Epidermal melanocyte (primary cell): ENCODE measurements around the gene MTOR.
"Not testable (repeated sequence)": the region's sequence is repeated elsewhere in the genome, so short reads cannot be mapped to it uniquely, and the experiment has no call there.

Experiments used
- DNase-seq: peaks from one replicate; pipeline ENCODE4 v3.0.0; 2011; ENCODE audit warnings: low spot score; ENCODE audit not compliant: insufficient read length

The MTOR gene

DNA sequence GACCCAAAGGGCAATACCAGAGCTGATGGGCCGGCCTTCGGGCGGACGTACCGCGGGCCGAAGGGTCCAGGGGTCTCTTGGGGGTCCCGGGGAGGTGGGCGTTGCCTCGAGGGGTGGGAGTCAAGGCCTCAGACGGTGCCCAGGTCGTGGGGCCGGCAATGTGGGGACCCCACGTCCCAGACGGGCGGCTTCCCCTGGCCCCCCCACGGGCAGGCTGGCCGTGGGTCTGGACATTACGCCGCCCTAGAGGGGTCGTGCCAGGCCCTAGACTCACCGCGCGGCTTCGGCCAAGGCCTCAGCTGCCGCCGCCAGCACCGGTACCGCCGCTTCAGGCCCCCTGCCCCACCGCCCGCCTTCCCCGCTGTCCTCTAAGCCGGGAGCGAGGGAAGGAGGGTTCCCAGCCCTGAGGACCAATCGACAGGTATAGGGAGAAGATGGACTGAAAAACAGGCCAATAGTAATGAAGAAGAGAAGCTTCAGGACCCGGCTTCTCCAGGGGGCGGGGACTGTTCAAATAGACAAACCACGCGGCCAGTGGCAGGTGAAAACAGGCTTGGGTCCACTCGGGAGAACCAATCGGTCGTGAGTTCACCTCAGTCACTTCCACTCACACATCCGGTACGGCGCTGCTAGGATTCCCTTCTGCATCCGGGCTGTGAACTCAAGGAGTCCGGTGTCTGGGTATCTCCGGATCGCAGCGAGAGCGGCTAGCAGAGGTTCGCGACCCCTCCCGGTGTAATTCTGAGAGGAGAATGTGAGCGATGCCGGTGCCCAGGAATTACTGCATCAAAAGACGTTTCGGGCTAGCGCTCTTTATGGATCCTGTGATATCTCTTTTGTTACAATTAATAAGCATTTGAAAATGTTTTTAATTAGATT, at the start of gene MTOR:
TSS of gene MTOR (minus strand) at position 381 of the 879 bp plus-strand sequence. CDS start 3,142 bp downstream, outside the sequence.
- DNase-seq: peak; percentile 97

DNA sequence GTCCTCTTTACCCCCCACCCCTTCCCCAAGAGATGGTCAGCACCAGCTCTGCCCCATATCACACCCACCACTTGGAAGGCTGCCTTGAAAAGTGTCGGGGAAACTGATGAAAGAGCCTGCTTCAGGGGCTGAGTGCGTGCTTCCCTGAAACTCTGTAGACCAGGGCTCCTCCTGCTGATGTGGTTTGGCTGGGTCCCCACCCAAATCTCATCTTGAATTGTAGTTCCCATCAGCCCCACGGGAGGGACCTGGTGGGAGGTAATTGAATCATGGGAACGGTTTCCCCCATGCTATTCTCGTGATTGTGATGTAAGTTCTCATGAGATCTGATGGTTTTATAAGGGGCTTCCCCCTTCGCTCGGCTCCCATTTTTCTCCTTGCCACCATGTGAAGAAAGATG, 47.0 kb upstream of the MTOR start:
- no peak for DNase-seq

DNA sequence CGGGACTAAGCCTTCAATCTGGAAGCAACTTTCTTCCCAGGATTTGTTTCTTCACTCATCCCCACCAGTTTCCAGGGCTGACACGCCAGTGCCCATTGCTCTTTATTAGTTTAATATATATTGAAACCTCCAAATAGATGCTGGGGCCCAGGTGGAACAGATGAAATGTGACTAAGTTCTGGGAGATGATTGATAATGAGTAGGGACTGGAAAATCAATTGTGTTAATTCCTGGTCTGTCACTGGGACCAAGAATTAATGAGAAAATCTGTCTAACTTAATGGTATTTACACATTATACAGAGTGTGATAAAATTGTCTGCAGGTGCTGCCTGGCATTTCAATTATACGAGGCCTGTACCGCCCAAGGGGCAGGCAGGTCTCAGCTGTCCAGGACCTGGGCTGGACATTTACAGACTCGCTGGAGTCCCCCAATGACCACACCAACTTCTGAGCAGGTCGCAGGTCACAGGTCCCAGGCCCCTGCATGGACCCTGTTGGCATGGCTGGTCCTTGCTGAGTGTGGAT, 46.4 kb upstream of the MTOR start:
- DNase-seq: no peak

DNA sequence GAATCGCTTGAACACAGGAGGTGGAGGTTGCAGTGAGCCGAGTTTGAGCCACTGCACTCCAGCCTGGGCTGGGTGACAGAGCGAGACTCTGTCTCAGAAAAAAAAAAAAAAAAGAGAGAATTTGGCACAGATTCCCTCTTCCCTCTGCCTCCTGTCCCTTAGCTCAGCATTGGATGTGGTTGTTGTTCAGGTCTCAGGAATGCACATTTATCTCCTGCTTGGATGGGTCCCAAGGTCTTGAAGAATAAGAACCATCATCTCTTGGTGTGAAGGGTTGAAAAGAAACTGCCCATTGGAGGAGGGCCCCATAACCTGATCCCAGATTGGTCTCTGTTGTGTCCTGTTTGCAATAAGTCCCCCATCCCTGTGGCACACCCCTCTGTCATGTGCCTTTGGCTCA, 45.5 kb upstream of the MTOR start:
- no peak for DNase-seq

DNA sequence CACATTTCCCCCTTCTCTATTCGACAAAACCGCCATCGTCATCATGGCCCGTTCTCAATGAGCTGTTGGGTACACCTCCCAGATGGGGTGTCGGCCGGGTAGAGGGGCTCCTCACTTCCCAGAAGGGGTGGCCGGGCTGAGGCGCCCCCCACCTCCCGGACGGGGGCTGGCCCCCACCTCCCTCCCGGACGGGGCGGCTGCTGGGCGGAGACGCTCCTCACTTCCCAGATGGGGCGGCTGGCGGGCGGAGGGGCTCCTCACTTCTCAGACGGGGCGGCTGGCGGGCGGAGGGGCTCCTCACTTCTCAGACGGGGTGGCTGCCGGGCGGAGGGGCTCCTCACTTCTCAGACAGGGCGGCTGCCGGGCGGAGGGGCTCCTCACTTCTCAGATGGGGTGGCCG, 43.2 kb upstream of the MTOR start:
- not testable (repeated sequence) for DNase-seq

DNA sequence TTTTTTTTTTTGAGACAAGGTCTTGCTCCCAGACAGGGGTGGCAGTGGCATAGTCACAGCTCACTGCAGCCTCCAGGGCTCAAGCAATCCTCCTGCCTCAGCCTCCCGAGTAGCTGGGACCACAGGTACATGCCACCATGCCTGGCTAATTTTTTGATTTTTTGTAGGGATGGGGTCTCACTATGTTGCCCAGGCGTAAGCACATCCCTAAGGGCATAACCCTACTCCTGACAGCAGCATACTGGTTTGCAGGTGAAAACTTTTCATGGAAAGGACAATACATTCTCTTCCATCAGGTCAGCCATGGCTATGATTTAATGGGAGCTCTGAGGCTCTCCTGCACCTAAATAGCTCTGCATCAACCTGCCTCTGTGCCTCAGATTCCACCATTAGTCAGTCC, 40.0 kb upstream of the MTOR start:
- no peak for DNase-seq

DNA sequence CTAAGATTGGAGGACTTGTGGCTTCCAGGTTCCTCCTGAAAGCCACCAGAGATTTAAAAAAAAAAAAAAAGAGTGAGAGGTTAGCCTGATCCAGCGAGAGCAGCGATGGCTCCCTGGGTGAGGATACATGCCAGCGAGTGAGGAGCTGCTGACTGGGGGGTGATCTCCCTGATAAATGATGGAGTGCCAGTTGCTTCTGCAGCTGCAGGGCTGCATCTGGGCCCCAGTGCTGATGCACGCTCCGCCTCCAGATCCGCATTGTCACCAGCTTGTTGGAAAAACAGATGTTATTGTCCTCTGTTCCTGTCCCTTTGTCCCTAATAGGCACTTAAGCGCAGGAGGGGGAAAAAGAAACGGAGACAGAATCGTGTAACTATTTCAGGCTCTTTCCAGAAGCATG, 39.2 kb upstream of the MTOR start:
- no peak for DNase-seq

DNA sequence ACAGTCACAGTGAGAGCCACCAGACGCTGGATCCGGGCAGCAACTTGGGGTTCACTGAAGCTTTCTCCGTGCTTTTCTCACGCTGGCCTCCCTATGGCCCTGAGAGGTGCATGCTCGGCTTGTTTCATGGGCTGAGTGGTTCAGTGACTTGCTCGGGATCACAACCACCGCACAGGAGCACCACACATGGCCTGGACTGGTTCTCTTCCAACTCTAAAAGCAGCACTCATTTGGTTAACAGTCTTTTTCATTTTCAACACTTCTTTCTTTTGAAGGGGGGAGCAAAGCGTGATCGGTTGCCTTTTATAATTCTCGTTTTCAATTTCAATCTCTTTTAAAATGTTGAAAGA, 36.8 kb upstream of the MTOR start:
- no peak for DNase-seq

DNA sequence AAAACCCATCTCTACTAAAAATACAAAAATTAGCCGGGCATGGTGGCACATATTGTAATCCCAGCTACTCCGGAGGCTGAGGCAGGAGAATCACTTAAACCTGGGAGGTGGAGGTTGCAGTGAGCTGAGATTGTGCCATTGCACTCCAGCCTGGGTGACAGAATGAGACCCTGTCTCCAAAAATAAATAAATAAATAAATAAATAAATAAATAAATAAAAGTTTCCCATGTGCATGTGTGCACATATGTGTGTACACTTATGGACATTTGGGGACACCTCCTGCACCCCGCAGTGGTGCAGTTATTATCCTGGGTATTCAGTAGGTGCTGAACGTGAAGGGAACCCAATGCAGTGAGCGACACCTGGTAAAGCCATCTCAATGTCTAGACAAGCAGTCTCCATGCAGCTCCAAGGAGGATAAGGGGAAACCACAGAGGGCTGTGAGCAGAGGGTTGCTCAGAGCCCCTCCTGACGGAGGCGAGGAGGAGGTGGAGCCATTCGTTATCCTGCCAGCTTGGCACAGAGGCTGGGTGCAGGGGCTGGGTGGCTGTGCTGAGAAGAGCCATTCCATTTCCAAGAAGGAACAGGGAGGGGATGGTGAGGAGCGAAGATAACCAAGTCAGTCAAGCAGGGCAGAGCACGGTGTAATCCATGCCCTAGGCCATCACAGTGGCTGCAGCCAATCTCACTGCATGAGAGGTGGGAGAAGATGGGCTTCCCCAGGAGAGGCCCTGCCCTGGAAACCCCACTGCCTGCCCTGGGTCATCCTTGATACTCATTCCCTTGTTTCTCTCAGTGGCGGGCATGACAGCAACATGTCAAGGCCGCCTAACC, 36.3 kb upstream of the MTOR start:
- DNase-seq: no peak

DNA sequence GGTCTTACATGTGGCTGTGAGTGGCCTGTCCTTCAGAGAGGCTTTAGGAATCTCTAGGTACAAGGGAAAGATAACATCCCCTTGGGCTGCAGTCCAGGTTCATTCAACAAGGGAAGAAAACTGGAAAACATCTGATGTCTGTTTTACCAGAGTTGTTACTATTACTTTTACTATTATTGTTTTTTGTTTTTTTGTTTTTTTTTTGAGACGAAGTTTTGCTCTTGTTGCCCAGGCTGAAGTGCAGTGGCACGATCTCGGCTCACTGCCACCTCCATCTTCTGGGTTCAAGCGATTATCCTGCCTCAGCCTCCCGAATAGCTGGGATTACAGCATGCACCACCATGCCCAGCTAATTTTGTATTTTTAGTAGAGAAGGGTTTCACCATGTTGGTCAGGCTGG, 35.4 kb upstream of the MTOR start:
- not testable (repeated sequence) for DNase-seq

DNA sequence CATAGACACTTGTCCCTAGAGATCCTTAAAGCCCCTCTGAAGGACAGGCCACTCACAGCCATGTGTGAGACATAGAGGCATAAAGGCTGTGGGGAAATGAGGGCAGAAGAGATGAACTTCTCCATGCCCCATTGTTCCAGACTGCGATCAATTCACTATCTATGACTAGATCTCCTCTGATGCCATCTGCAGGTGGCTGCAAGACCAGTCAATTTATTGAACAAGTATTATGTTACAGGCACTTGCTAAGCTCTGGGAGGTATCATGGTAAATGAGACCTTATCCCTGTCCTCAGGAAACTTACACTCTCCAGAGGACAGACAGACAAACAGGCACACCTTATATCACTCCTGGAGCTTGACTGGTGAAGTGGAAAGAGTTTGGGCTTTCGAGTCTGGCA, 33.6 kb upstream of the MTOR start:
- no peak for DNase-seq

DNA sequence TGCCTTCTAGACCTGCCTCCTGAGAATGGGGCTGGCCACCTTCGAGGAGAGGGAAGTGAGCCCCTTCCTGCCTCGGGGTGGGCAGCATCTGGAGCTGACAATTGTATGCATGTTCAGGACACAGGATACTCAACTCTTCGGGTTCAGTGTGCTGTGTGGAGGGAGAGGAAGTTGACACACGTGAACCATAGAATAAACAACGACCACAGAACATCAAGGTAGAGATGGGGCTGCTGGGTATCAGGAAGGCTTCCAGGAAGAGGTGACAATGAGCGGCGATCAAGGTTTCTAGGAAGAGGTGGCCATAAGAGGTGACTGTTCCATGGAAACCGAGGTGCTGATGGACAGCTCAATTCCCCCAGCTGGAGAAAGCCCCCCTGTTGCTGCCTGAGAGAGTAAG, 32.6 kb upstream of the MTOR start:
- DNase-seq: no peak

DNA sequence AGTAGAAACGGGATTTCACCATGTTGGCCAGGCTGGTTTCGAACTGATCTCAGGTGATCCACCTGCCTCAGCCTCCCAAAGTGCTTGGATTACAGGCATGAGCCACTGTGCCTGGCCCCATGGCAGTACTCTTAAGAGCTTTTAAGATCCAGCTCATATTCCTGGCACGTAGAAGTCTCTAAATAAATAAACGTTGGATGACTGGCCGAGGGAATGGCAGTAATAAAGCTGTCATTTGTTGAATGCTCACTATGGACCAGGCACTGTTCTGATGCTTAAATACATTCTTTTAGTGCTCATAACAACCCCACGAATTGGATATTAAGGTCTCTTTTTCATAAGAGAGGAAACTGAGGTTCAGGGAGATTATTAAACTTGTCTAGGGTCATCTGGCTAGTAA, 31.5 kb upstream of the MTOR start:
- DNase-seq: no peak

DNA sequence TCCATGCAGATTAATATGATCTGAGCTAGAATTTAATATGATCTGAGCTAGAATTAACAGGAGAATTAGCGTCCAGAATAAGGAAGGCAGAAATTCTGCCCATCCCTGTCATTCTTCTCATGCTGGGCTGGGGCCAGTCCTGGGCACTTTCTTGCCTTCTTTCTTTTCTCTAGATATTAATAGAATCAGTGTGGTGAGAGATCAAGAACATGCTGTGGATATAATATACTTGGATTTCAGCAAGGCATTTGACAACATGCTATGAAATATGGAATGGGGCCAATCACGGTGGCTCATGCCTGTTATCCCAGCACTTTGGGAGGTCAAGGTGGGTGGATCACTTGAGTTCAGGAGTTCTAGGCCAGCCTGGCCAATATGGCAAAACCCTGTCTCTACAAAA, 28.7 kb upstream of the MTOR start:
- no peak for DNase-seq

DNA sequence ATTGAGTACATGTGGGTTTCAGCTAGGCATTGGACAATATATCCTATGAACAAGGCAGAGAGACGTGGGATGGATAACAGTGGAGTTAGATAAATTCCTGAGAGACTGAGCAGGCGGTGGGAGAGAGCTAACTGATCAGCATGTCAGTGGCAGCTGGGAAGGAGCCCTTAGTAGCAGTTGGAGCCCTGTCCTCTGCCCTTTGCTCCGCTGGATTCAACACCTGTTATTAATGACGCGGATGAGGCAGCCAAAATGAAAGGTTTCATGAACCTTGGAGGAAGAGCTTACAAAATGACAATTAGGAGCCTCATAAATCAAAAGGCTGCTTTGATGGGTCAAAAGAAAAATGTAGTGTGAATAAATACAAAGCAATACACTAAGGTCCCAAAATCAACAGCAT, 26.7 kb upstream of the MTOR start:
- DNase-seq: no peak

DNA sequence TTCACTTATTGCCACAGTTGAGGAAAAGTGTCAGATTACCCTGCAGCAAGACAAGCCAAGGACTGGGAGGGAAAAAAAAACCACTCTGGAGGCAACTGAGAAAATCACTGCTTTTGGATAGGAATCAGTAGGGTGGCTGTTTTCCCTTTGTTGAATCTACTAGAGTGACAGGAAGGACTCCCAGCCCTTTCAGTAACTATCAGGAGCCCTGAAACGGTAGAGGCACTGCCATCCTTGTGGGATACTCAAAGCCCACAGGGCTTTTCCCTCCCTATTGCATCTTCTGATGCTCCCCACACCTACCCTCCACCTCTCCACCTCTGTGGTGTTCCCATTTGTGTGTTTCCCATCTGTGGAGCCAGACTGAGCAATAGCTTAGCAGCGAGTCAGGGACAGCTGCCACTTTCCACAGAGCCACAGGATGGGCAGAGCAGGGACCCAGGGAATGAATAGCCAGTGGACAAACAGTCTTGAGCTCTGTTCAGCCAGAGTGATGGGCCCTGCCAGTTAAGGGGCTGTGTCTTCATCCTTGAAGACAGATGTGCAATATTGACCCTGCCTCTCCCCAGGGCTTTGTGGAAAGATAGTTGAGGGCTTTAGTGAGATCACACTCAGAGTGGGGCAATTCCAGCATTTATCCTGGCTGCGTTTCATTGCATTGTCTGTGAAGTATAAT, 24.5 kb upstream of the MTOR start:
- no peak for DNase-seq

DNA sequence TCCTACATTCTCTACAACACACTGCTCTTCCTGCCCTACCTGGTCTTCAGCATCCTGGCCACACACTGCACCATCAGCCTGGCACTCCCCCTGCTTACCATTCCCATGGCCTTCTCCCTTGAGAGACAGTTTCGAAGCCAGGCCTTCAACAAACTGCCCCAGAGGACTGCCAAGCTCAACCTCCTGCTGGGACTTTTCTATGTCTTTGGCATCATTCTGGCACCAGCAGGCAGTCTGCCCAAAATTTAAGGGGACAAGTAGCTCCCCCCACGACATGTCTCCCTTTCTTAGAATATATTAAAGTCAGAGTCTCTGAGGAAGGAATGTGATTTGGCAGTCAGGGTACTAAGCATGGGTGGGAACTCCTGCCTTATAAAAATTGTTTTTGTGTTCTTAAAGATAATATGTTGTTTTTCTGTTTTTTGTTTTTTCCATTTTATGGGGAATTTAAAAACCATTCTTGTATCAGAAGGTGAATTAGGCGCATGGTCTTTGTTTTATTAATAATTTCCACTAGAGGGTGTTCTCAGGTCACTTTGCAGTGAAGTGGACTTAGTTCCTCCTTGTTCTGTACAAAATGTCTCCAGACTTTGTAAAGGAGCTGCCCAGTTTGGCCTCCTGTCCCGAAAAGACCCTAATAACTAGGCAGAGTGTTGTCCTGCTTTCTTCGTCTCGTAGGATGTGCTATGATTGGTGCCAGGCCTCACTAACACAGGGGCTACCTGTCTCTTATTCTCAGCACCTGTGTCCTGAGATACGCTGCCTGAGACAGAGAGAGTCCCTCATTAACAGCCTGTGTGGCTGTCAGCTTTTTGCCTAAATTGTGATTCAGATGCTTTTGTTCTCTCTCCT, 23.8 kb upstream of the MTOR start:
- DNase-seq: no peak

DNA sequence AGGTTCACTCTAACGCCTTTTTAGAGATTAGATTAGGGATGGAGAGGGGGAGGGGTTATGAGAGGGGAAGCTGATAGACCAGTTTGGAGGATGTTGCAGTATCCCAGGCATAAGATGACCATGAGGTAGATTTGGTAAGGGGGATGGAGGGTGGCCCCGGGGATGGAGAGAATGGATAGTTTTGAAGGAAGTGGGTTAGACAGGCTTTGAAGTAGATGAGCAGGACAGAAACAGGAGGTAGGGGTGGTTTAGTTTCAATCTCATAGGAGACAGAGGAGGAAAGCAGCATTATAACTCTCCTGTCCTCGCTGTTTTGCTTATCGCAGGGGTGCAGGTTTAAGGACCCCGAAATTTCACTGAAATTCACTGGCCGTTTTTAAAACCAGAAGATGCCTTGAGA, 22.4 kb upstream of the MTOR start:
- no peak for DNase-seq

DNA sequence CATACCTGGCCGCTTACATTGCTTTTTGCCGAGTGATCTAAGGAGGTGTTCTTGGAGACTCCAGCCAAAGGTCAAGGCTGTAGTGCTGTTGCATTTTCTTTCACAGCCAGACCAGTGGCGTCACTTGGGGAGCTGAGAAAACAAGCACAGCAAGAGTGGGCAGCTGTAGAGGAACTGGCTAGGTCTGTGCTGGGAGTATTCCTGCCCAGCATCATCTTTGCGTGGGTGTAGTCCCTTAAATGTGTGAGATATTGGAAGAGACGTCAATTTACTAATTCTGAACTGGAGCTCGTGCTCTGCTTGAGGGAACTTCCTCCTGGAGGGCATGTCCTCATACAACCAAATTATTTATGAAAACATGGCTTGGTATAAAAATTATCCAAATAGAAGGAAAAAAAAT, 20.8 kb upstream of the MTOR start:
- no peak for DNase-seq

DNA sequence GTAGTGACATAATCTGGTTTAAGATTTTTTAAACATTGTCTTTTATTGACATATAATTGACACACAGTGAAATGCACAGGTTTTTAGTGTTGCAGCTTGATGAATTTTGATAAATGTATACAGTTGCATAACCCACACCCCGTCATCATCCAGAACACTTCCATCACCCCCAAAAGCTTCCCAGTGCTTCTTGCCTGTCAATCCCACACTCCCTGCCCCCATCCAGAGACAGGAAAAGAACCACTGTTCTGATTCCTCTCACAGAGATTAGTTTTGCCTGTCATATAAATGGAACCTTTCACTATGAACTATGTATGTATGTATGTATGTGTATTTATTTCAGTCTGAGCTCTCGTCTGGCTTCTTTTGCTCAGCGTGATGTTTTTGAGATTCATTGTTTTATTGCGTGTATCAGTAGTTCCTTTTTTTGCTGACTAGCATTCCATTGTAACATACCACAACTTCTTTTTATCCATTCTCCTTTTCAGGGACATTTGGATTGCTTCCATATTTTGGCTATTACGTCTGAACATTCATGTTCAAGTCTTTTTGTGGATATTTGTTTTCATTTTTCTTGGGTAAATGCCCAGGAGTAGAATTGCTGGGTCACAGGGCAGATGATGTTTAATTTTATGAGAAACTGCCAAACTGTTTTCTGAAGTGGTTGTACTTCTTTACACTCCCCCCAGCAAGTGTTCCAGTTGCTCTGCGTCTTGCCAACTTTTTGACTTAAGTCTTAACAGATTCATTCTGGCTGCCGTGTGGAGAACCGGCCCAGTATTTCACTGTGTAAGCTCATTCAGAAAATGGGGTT, 19.4 kb upstream of the MTOR start:
- DNase-seq: no peak
